A549 (cell line): ENCODE measurements around the gene ATG4B. TPM values are rescaled to one million over a fixed set of nuclear protein-coding genes. Genes with fewer than 3 reads are reported as not detected.

ENCODE experiments used
- ATAC-seq, 2 experiments: fragments of 200-7000 bp in 1 of 2; fragments of >200 bp in 1 of 2; cut with Nextera tagmentation in 1 of 2; cut with Tn5 transposase in 1 of 2; 3 replicates each; pipeline versions ENCODE4 v1.8.0 to v1.9.1; 2018 to 2020; ENCODE audit warnings: mild to moderate bottlenecking in 1 of 2, moderate library complexity in 1 of 2
- CTCF ChIA-PET: fragments of 300-600 bp; sonication (Branson Sonifier 250); formaldehyde crosslinking; extraction: SDS; loops from one replicate; lab custom pipeline; 2021; ENCODE audit warnings: antibody characterized with exemption, inconsistent platforms; lab: Yijun Ruan, JAX
- POLR2A ChIA-PET: fragments of 350-600 bp; formaldehyde crosslinking; extraction: SDS; loops from one replicate; lab custom pipeline; 2021; ENCODE audit warnings: antibody characterized with exemption, inconsistent platforms; lab: Yijun Ruan, JAX
- DNase-seq, 2 experiments: peaks; one replicate each; pipeline versions ENCODE4 v3.0.0 to v3.0.0-alpha.2; 2011 to 2016; ENCODE audit warnings: low read depth in 1 of 2, low spot score in 1 of 2
- FAIRE-seq: peaks from 2 replicates; lab custom pipeline; 2011; peaks lifted over from hg19 to GRCh38; lab: Jason Lieb, UNC
- H3K27ac ChIP-seq, 2 experiments: fragments of >200 bp; sonication (Bioruptor Twin); formaldehyde crosslinking; 3 replicates each; pipeline ENCODE4 v1.5.1; 2016 to 2017
- H3K4me1 ChIP-seq: fragments of >200 bp; sonication (Bioruptor Twin); formaldehyde crosslinking; 3 replicates; pipeline ENCODE4 v1.6.1; 2016
- H3K4me2 ChIP-seq: fragments of >200 bp; sonication (Bioruptor Twin); formaldehyde crosslinking; 3 replicates; pipeline ENCODE4 v1.6.1; 2016
- H3K4me3 ChIP-seq: fragments of >200 bp; sonication (Bioruptor Twin); formaldehyde crosslinking; 3 replicates; pipeline ENCODE4 v1.5.1; 2016
- H3K9me3 ChIP-seq: fragments of >200 bp; sonication (Bioruptor Twin); formaldehyde crosslinking; 3 replicates; pipeline ENCODE4 v1.6.1; 2016
- CBX2 ChIP-seq: fragments of 200-600 bp; sonication (generic); IDR thresholded peaks from 2 replicates; pipeline ENCODE4 v1.6.1; 2016; ENCODE audit warnings: low read depth, mild to moderate bottlenecking, borderline replicate concordance
- CBX8 ChIP-seq: fragments of 200-600 bp; sonication (generic); IDR thresholded peaks from 2 replicates; pipeline ENCODE4 v1.6.1; 2016
- CEBPB ChIP-seq, 2 experiments: fragments of >200 bp in 1 of 2; sonication (Bioruptor Twin) in 1 of 2; formaldehyde crosslinking in 1 of 2; IDR thresholded peaks; 2 replicates each; pipeline ENCODE4 v1.6.1; 2012 to 2016
- CHD2 ChIP-seq: fragments of 150-350 bp; IDR thresholded peaks from 2 replicates; pipeline ENCODE4 v1.6.1; 2014; ENCODE audit warnings: low read length; ENCODE audit not compliant: partially characterized antibody
- FOXS1 ChIP-seq: fragments of 250-450 bp; sonication (Bioruptor Pico); IDR thresholded peaks from 2 replicates; pipeline ENCODE4 v1.5.0; 2020; ENCODE audit warnings: mild to moderate bottlenecking, moderate library complexity
- GATA3 ChIP-seq: IDR thresholded peaks from 2 replicates; pipeline ENCODE4 v1.6.1; 2012; ENCODE audit warnings: borderline replicate concordance
- HOXA7 ChIP-seq: fragments of 250-450 bp; sonication (Bioruptor Pico); IDR thresholded peaks from 2 replicates; pipeline ENCODE4 v1.5.0; 2020; ENCODE audit warnings: mild to moderate bottlenecking, moderate library complexity
- HOXB5 ChIP-seq: fragments of 250-450 bp; sonication (Bioruptor Pico); IDR thresholded peaks from 2 replicates; pipeline ENCODE4 v1.5.0; 2020; ENCODE audit warnings: mild to moderate bottlenecking, moderate library complexity
- JUN ChIP-seq, 2 experiments: fragments of >200 bp; sonication (Bioruptor Twin); formaldehyde crosslinking; IDR thresholded peaks; 2 replicates in 1 of 2; 3 replicates in 1 of 2; pipeline ENCODE4 v1.6.1; 2016 to 2017
- JUNB ChIP-seq: fragments of >200 bp; sonication (Bioruptor Twin); formaldehyde crosslinking; IDR thresholded peaks from 2 replicates; pipeline ENCODE4 v1.6.1; 2016
- MAFK ChIP-seq: fragments of 450-650 bp; IDR thresholded peaks from 2 replicates; pipeline ENCODE4 v1.6.1; 2014; ENCODE audit not compliant: partially characterized antibody
- MYC ChIP-seq: IDR thresholded peaks from 2 replicates; pipeline ENCODE4 v1.6.1; 2012; ENCODE audit warnings: mild to moderate bottlenecking, inconsistent platforms, low read length, improper control_type of control experiment, borderline replicate concordance
- NR3C1 ChIP-seq: fragments of >200 bp; sonication (Bioruptor Twin); formaldehyde crosslinking; IDR thresholded peaks from 3 replicates; pipeline ENCODE4 v1.6.1; 2017
- PHF8 ChIP-seq: fragments of 200-600 bp; sonication (generic); IDR thresholded peaks from 2 replicates; pipeline ENCODE4 v1.6.1; 2016; ENCODE audit warnings: low read depth, mild to moderate bottlenecking, antibody characterized with exemption, moderate library complexity, borderline replicate concordance
- POLR2AphosphoS2 ChIP-seq: conservative IDR thresholded peaks from 2 replicates; pipeline ENCODE4 v1.6.1; 2012; ENCODE audit warnings: low read length, improper control_type of control experiment, inconsistent platforms
- RARB ChIP-seq: fragments of 250-450 bp; sonication (Bioruptor Pico); IDR thresholded peaks from 2 replicates; pipeline ENCODE4 v1.8.0; 2021; ENCODE audit warnings: mild to moderate bottlenecking, moderate library complexity
- RCOR1 ChIP-seq: fragments of 150-350 bp; IDR thresholded peaks from 2 replicates; pipeline ENCODE4 v1.6.1; 2014; ENCODE audit warnings: antibody characterized with exemption, low read length, low read depth
- RFX5 ChIP-seq: fragments of 450-650 bp; IDR thresholded peaks from 2 replicates; pipeline ENCODE4 v1.7.1; 2014; ENCODE audit warnings: antibody characterized with exemption, mild to moderate bottlenecking, moderate library complexity
- TFCP2L1 ChIP-seq: fragments of 250-450 bp; sonication (Bioruptor Pico); IDR thresholded peaks from 2 replicates; pipeline ENCODE4 v1.5.0; 2021; ENCODE audit warnings: mild to moderate bottlenecking
- TP53 ChIP-seq: fragments of 250-450 bp; sonication (Bioruptor Pico); IDR thresholded peaks from 2 replicates; pipeline ENCODE4 v1.5.0; 2021; ENCODE audit warnings: mild to moderate bottlenecking, moderate library complexity
- ZNF302 ChIP-seq: fragments of 250-450 bp; sonication (Bioruptor Pico); IDR thresholded peaks from 2 replicates; pipeline ENCODE4 v1.9.0; 2021; ENCODE audit warnings: inconsistent platforms, mild to moderate bottlenecking, moderate library complexity
- ZSCAN20 ChIP-seq: fragments of 250-450 bp; sonication (Bioruptor Pico); IDR thresholded peaks from 2 replicates; pipeline ENCODE4 v1.8.0; 2022; ENCODE audit warnings: mild to moderate bottlenecking, moderate library complexity
- WGBS: methylation state at CpG from one replicate; pipeline ENCODE4 v1.1.6; 2017; ENCODE audit errors: missing lambda C conversion rate; 5-methylcytosine and 5-hydroxymethylcytosine counted together
- polyA plus RNA-seq, 4 experiments: library from polyadenylated mRNA; depleted of rRNA in 3 of 4; stranded (reverse); fragments of >200 nt; fragmentation: RNase III in 1 of 4; extraction: RNeasy Plus Mini Kit Qiagen cat#74134 plus additional on column Dnase treatment in 1 of 4; gene quantifications; 2 replicates in 3 of 4; 3 replicates in 1 of 4; pipeline ENCODE4 v1.2.3, GENCODE V29; 2011 to 2017
- TF ChIP-seq, protein P1 (sequence below): fragments of >200 bp; sonication (Bioruptor Twin); formaldehyde crosslinking; IDR thresholded peaks from 3 replicates; pipeline ENCODE4 v1.6.1; 2016
- TF ChIP-seq, protein P2 (sequence below): fragments of >200 bp; sonication (Bioruptor Twin); formaldehyde crosslinking; IDR thresholded peaks from 3 replicates; pipeline ENCODE4 v1.5.1; 2016
- TF ChIP-seq, protein P3 (sequence below): IDR thresholded peaks from 2 replicates; pipeline ENCODE4 v1.6.1; 2012
- TF ChIP-seq, protein P4 (sequence below): IDR thresholded peaks from 2 replicates; pipeline ENCODE4 v1.6.1; 2012; ENCODE audit warnings: low read depth, borderline replicate concordance

The ATG4B gene
- polyA plus RNA-seq, 2 of the 4 experiments (the other 2 are of a cell fraction), result 70.3 to 75.2 TPM

DNA sequence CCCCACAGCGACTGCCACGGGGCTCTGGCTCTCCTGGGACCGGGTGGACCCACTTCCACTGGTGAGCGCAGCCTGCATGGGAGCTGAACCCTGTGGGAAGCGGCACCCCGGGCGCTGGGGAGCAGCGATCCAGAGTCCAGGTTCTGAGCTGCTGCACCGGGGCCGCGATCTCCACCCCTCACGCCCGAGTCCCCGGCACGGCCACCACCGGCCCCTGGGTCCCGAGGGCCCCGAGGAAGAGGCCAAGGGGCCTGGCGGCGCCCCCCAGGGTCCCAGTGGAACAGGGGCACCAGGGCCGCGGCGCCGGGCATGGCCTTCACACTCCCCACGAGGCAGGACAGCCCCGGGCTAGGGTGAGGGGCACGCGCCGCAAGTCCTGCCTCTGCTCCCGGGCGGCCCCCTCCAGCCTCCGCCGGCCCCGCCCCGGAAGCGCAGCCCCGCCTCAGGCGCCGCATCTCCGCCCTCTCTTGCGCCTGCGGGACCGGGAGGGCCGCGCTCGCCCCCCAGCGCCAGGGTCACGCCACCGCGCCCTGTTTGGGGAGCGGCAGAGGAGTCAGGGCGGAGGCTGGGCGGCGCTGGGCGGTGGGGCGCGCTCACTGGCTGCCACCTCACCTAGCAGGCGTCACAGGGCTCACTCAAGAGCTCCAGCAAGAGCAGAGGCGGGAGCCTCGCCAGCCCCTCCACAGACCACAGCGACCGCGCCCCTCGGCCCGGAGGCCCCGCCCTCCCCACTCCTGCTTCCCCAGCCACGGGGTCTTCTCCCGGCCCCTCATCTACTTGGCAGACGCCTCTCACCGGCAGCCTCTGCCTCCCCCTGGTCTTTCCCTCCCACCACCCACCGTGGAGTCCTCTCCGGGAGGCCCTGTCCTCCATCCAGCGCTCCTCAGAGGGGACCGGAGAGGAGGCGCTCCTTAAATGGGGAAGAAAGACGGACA, 27.4 kb upstream of the ATG4B start (continued):
- TF ChIP-seq, protein P1, sequence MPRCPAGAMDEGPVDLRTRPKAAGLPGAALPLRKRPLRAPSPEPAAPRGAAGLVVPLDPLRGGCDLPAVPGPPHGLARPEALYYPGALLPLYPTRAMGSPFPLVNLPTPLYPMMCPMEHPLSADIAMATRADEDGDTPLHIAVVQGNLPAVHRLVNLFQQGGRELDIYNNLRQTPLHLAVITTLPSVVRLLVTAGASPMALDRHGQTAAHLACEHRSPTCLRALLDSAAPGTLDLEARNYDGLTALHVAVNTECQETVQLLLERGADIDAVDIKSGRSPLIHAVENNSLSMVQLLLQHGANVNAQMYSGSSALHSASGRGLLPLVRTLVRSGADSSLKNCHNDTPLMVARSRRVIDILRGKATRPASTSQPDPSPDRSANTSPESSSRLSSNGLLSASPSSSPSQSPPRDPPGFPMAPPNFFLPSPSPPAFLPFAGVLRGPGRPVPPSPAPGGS, result no peak
- TF ChIP-seq ZNF302 (CRISPR knock-in tag) (no peak), RARB (CRISPR knock-in tag) (no peak), PHF8 (no peak), RFX5 (no peak)
- TF ChIP-seq, all 56 proteins: peak for 0

DNA sequence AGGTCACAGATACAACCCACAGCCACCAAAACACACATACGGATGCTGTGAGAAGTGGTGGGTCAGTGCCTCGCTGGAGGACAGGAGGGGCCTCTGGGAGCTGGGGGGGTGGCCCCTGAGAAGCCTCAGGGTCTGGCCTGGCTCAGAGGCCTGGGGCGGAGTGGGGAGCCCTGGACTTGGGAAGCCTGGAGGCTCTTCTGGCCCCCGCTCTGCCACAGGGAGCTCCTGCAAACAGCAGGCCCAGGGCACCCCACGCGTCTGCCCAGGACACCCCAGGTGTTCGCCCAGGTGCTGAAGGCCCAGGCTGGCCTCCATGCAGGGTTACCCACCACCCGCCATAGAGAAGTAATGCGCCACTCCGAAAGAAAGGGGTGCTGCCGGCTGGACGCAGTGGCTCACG, 26.4 kb upstream of the ATG4B start:
- ChIA-PET POLR2A (no interaction called here), CTCF (no interaction called here)
- no peak for FAIRE-seq
- TF ChIP-seq RFX5 (no peak), CBX2 (no peak)
- TF ChIP-seq, protein P2, sequence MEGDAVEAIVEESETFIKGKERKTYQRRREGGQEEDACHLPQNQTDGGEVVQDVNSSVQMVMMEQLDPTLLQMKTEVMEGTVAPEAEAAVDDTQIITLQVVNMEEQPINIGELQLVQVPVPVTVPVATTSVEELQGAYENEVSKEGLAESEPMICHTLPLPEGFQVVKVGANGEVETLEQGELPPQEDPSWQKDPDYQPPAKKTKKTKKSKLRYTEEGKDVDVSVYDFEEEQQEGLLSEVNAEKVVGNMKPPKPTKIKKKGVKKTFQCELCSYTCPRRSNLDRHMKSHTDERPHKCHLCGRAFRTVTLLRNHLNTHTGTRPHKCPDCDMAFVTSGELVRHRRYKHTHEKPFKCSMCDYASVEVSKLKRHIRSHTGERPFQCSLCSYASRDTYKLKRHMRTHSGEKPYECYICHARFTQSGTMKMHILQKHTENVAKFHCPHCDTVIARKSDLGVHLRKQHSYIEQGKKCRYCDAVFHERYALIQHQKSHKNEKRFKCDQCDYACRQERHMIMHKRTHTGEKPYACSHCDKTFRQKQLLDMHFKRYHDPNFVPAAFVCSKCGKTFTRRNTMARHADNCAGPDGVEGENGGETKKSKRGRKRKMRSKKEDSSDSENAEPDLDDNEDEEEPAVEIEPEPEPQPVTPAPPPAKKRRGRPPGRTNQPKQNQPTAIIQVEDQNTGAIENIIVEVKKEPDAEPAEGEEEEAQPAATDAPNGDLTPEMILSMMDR, result no peak
- Histone ChIP-seq H3K4me1 (no peaks in the 10 kb centered on the region), H3K4me2 (no peak overlapping the region), H3K4me3 (no peak overlapping the region), H3K27ac (no peak overlapping the region), H3K9me3 (no peaks in the 10 kb centered on the region)
- DNase-seq, result no peak
- WGBS, result 94% methylated on average over 13 of the region's 13 CpGs
- ATAC-seq, result no peak

DNA sequence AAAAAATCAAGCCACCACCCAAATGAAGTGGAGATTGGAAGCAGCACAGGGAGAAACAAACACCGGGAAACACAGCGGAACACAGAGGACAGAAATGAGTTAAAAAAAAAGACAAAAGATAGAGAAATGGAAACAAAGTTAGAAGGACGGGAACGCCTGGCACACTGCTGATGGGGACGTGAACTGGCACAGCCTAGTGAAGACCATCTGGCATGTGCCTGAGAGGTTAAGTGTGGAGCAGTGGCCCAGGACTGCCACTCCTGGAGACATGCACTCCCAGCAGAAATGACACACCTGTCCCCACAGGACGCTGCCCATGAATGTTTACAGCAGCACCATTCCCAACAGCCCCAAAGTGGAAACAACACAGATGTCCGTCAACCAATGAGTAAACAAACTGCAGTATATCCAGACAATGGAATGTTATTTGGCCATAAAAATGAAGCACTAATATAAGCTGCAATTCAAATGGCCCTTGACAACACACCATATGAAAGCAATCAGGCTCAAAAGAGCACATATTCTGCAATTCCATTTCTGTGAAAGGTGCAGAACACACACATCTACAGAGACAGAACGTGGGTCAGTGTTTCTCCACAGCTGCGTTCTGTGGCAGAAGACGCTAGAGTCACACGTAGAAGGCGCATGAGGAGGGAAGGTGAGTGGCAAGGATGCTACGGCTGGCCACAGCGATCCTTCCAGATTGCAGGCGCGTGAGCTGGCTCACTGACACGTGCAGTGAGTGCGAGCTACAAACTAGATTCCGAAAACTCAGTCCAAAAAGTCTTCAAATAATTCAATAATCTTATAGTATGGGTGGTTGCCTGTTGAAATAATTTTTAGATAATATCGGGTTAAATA, 25.1 kb upstream of the ATG4B start:
- no peak for FAIRE-seq
- no peak overlapping the region for H3K4me2 ChIP-seq
- H3K27ac ChIP-seq, result no peak overlapping the region
- no peaks in the 10 kb centered on the region for H3K9me3 ChIP-seq
- no peak overlapping the region for H3K4me3 ChIP-seq
- 91% methylated on average over 20 of the region's 20 CpGs for WGBS
- DNase-seq, result no peak
- ChIA-PET POLR2A (interaction anchor here (0.6 kb wide), 1 partner anchor 518 kb away, joined by 3 read pairs; no protein-coding TSS in a partner anchor), CTCF (interaction anchor here (0.6 kb wide), 1 partner anchor 13 kb away, joined by 3 read pairs; no protein-coding TSS in a partner anchor)
- ATAC-seq, result no peak
- TF ChIP-seq JUN (IDR thresholded peaks at IDR 0.05) (no peak), ZSCAN20 (CRISPR knock-in tag) (no peak), RCOR1 (no peak), GATA3 (no peak), JUNB (no peak), HOXA7 (CRISPR knock-in tag) (no peak), HOXB5 (CRISPR knock-in tag) (no peak), TP53 (CRISPR knock-in tag) (no peak), FOXS1 (no peak), CEBPB (IDR thresholded peaks at IDR 0.05) (no peak), NR3C1 (no peak), CHD2 (no peak), MAFK (no peak), POLR2AphosphoS2 (no peak), CBX8 (no peak), TFCP2L1 (CRISPR knock-in tag) (no peak), RARB (CRISPR knock-in tag) (no peak), MYC (no peak)
- TF ChIP-seq, protein P3, sequence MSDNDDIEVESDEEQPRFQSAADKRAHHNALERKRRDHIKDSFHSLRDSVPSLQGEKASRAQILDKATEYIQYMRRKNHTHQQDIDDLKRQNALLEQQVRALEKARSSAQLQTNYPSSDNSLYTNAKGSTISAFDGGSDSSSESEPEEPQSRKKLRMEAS, result no peak
- TF ChIP-seq, protein P4, sequence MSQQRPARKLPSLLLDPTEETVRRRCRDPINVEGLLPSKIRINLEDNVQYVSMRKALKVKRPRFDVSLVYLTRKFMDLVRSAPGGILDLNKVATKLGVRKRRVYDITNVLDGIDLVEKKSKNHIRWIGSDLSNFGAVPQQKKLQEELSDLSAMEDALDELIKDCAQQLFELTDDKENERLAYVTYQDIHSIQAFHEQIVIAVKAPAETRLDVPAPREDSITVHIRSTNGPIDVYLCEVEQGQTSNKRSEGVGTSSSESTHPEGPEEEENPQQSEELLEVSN, result no peak
- no peaks in the 10 kb centered on the region for H3K4me1 ChIP-seq
